Osteoblast (primary cell): ENCODE data around the gene ACOX1. TPM values are rescaled to one million over a fixed set of nuclear protein-coding genes. Genes with fewer than 3 reads are reported as not detected.
A peak's percentile ranks its signal among the peaks of the same experiment; 100 is the strongest.

Experiments used
- DNase-seq: peaks from one replicate; pipeline ENCODE4 v3.0.0; 2011; ENCODE audit warnings: low spot score, mixed read lengths; ENCODE audit not compliant: insufficient read length; ENCODE audit errors: missing footprints
- H2AFZ ChIP-seq: 2 replicates; pipeline ENCODE4 v1.6.0; 2011; ENCODE audit warnings: mild to moderate bottlenecking, low read length
- H3K27ac ChIP-seq: 2 replicates; pipeline ENCODE4 v1.5.1; 2011; ENCODE audit warnings: mild to moderate bottlenecking, low read depth, low read length, moderate library complexity
- H3K27me3 ChIP-seq: 2 replicates; pipeline ENCODE4 v1.6.0; 2012; ENCODE audit warnings: mild to moderate bottlenecking, control low read depth, inconsistent platforms, low read length, moderate library complexity; ENCODE audit not compliant: insufficient read depth
- H3K36me3 ChIP-seq: 2 replicates; pipeline ENCODE4 v1.5.1; 2011; ENCODE audit warnings: mild to moderate bottlenecking, low read length, control low read depth, moderate library complexity; ENCODE audit not compliant: insufficient read depth
- H3K4me1 ChIP-seq: 2 replicates; pipeline ENCODE4 v1.5.1; 2011; ENCODE audit warnings: mild to moderate bottlenecking, low read length, control low read depth, moderate library complexity; ENCODE audit not compliant: insufficient read depth
- H3K4me2 ChIP-seq: 2 replicates; pipeline ENCODE4 v1.6.0; 2011; ENCODE audit warnings: mild to moderate bottlenecking, low read length; ENCODE audit not compliant: insufficient read depth
- H3K4me3 ChIP-seq: fragments of 200-600 bp; sonication (generic); 3 replicates; pipeline ENCODE4 v1.5.1; 2012; ENCODE audit warnings: mild to moderate bottlenecking, low read length, inconsistent platforms; ENCODE audit not compliant: insufficient read depth
- H3K79me2 ChIP-seq: 2 replicates; pipeline ENCODE4 v1.6.0; 2012; ENCODE audit warnings: mild to moderate bottlenecking, low read length, control low read depth, inconsistent platforms; ENCODE audit not compliant: insufficient read depth
- H3K9me3 ChIP-seq: 2 replicates; pipeline ENCODE4 v1.5.1; 2011; ENCODE audit warnings: low read depth, low read length, control low read depth
- H4K20me1 ChIP-seq: 2 replicates; pipeline ENCODE4 v1.6.0; 2012; ENCODE audit warnings: mild to moderate bottlenecking, low read length, control low read depth; ENCODE audit not compliant: insufficient read depth
- CTCF ChIP-seq: IDR thresholded peaks from 2 replicates; pipeline ENCODE4 v1.5.1; 2011; ENCODE audit warnings: mild to moderate bottlenecking, low read depth, low read length, moderate library complexity; ENCODE audit errors: extremely low read depth
- total RNA-seq: library from RNA; depleted of rRNA; stranded (reverse); fragments of >200 nt; gene quantifications from 2 replicates; pipeline ENCODE4 v1.2.3, GENCODE V29; 2012

Gene ACOX1
- total RNA-seq, 1 donor: 59.4 TPM

DNA sequence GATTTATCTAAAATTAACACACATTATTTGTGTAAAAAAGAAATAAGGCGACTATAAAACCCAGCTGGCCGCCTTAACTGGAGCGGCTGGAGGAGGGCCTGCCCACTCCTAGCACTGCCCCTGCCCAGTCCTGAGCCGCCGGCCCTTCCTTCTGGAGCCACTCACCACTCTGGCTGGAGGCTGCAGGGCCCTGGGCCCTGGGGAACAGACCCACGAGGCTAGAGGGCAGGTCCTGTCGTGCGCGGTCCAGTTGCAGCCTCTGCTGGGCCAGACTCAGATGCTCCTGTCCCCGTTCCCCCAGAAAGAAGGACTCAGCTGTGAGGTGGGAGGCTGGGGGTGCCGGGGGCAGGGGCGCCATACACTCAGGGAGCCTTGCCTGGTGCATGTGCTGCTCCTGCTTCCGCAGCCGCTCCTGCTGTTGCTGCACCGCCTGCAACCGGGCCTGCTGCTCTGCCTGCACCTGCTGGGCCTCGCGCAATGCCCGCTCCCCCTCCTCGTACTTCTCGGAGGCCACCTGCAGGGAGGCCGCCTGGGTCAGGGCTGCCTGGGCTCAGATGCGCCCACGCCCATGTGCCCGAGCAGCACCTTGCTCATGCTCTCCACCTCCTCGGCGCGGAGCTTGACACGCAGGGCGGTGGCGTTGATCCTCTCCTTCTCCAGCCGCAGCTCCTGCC, 65.3 kb downstream of the ACOX1 start:
- Histone ChIP-seq H3K27ac (no peak overlapping the region), H2AFZ (no peak overlapping the region), H3K79me2 (no peaks in the 10 kb centered on the region), H3K27me3 (no peaks in the 10 kb centered on the region), H4K20me1 (no peaks in the 10 kb centered on the region), H3K4me1 (peaks cover 2% of the 10 kb centered on the region), H3K4me2 (no peak overlapping the region), H3K9me3 (no peaks in the 10 kb centered on the region), H3K4me3 (no peak overlapping the region), H3K36me3 (peaks cover 8% of the 10 kb centered on the region)
- DNase-seq: peak; percentile 71
- no peak for TF ChIP-seq CTCF

DNA sequence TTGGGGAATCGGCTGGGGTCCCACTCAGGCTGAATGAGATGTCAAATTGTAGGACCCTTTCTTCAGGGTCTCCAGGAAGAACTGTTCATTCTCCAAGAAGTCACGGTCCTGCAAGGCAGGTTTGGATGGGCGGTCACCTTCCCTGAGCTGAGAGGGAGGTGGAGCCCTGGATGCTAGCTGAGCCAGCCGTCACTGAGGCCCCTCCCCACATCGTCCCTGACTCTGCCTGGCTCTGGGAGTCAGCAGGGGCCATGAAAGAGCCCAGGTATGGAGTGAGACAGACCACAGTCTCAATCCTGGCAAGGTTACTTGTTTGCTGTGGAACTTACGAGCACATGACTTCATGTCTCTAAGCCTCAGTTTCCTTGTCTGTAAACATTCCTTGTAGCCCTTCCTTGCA, 68.3 kb downstream of the ACOX1 start:
- Histone ChIP-seq H3K79me2 (no peaks in the 10 kb centered on the region), H3K4me2 (no peak overlapping the region), H4K20me1 (no peaks in the 10 kb centered on the region), H3K36me3 (peaks cover 8% of the 10 kb centered on the region), H3K27ac (no peak overlapping the region), H2AFZ (no peak overlapping the region), H3K9me3 (no peaks in the 10 kb centered on the region), H3K4me3 (no peak overlapping the region), H3K27me3 (no peaks in the 10 kb centered on the region), H3K4me1 (peaks cover 5% of the 10 kb centered on the region)
- TF ChIP-seq CTCF: no peak
- peak; percentile 11 for DNase-seq

DNA sequence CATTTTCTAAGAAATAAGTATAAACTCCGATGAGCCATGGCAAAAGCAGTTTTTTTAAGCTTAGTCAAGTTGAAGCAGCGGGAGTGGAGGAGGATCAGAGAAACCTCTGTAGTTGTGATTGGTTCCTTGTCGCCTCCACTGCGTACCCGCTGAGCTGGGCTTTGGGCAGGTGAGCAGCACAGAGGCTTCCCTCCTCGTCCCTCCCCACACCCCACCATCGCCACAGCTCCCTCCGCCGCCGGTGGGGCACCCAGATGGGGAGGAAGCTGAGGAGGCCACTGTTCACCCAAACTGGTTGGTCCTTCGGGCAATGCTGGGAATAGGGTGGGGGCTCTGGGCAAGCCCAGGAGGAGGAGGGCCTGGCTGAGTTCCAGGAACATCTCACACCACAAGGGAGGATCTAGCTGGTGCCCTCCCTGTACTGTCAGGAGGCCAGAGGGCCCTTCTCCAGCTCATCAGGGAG, 69.1 kb downstream of the ACOX1 start:
- DNase-seq: no peak
- Histone ChIP-seq H3K4me2 (no peak overlapping the region), H4K20me1 (no peaks in the 10 kb centered on the region), H3K4me3 (no peak overlapping the region), H3K4me1 (peaks cover 5% of the 10 kb centered on the region), H3K9me3 (no peaks in the 10 kb centered on the region), H2AFZ (no peak overlapping the region), H3K27me3 (no peaks in the 10 kb centered on the region), H3K27ac (no peak overlapping the region), H3K36me3 (peaks cover 8% of the 10 kb centered on the region), H3K79me2 (no peaks in the 10 kb centered on the region)
- no peak for TF ChIP-seq CTCF

- DNase-seq: peak; percentile 78
- Histone ChIP-seq H3K79me2 (peaks cover 3% of the 10 kb centered on the region), H4K20me1 (no peaks in the 10 kb centered on the region), H3K4me3 (no peak overlapping the region), H3K4me1 (peaks cover 5% of the 10 kb centered on the region), H3K4me2 (no peak overlapping the region), H2AFZ (no peak overlapping the region), H3K27me3 (no peaks in the 10 kb centered on the region), H3K36me3 (peaks cover 8% of the 10 kb centered on the region), H3K27ac (no peak overlapping the region), H3K9me3 (no peaks in the 10 kb centered on the region)
- no peak for TF ChIP-seq CTCF
Measured at GRCh38 chr17:75909051-75909811, 69.7 kb downstream of the ACOX1 start.
